GM23338 (cell line): Measurements from ENCODE around the gene CFAP47. TPM values are rescaled to one million over a fixed set of nuclear protein-coding genes. Genes with fewer than 3 reads are reported as not detected.

Experiments
- ATAC-seq: fragments of 200-7000 bp; cut with Tn5 transposase; 3 replicates; pipeline ENCODE4 v1.9.1; 2020
- DNase-seq: peaks from one replicate; pipeline ENCODE4 v3.0.0-alpha.2; 2015; ENCODE audit warnings: low spot score
- H2AFZ ChIP-seq: fragments of 200-600 bp; sonication (generic); 2 replicates; pipeline ENCODE4 v1.8.0; 2016; ENCODE audit warnings: antibody characterized with exemption, mild to moderate bottlenecking, moderate library complexity
- H3F3A ChIP-seq: fragments of 200-600 bp; sonication (generic); replicated peaks from 2 replicates; pipeline ENCODE4 v1.8.0; 2017; ENCODE audit warnings: antibody characterized with exemption, mixed run types, low read depth
- H3K27ac ChIP-seq: fragments of 200-600 bp; sonication (generic); 2 replicates; pipeline ENCODE4 v1.6.1; 2016; ENCODE audit warnings: low read depth
- H3K27me3 ChIP-seq: fragments of 200-600 bp; sonication (generic); 2 replicates; pipeline ENCODE4 v1.8.0; 2016; ENCODE audit warnings: mild to moderate bottlenecking, mixed run types, moderate library complexity; ENCODE audit not compliant: insufficient read depth
- H3K36me3 ChIP-seq: fragments of 200-600 bp; sonication (generic); 2 replicates; pipeline ENCODE4 v1.8.0; 2016; ENCODE audit warnings: mild to moderate bottlenecking; ENCODE audit not compliant: insufficient read depth
- H3K4me1 ChIP-seq: fragments of 200-600 bp; sonication (generic); 2 replicates; pipeline ENCODE4 v1.8.0; 2016; ENCODE audit warnings: mild to moderate bottlenecking, moderate library complexity; ENCODE audit not compliant: insufficient read depth
- H3K4me2 ChIP-seq: fragments of 200-600 bp; sonication (generic); 2 replicates; pipeline ENCODE4 v1.7.1; 2017; ENCODE audit warnings: mixed run types
- H3K4me3 ChIP-seq: fragments of 200-600 bp; sonication (generic); 2 replicates; pipeline ENCODE4 v1.6.1; 2016; ENCODE audit warnings: mixed run types
- H3K79me2 ChIP-seq: fragments of 200-600 bp; sonication (generic); replicated peaks from 2 replicates; pipeline ENCODE4 v1.8.0; 2017; ENCODE audit warnings: mild to moderate bottlenecking; ENCODE audit not compliant: insufficient read depth
- H3K9me2 ChIP-seq: fragments of 200-600 bp; sonication (generic); 2 replicates; pipeline ENCODE4 v1.8.0; 2017; ENCODE audit not compliant: insufficient read depth
- H4K20me1 ChIP-seq: fragments of 200-600 bp; sonication (generic); replicated peaks from 2 replicates; pipeline ENCODE4 v1.8.0; 2017; ENCODE audit warnings: mild to moderate bottlenecking; ENCODE audit not compliant: insufficient read depth
- H3K27ac Mint-ChIP-seq: 2 replicates; pipeline ENCODE4 v1.8.0; 2020; ENCODE audit warnings: inconsistent platforms, mild to moderate bottlenecking, moderate library complexity, mixed read lengths
- H3K27me3 Mint-ChIP-seq: 3 replicates; pipeline ENCODE4 v1.8.0; 2022; ENCODE audit warnings: low read depth, mild to moderate bottlenecking, moderate library complexity, mixed read lengths, inconsistent platforms; ENCODE audit not compliant: insufficient read depth, poor library complexity
- H3K36me3 Mint-ChIP-seq: 3 replicates; pipeline ENCODE4 v1.8.0; 2021; ENCODE audit warnings: low read depth, mild to moderate bottlenecking, inconsistent platforms, moderate library complexity, mixed read lengths
- H3K4me1 Mint-ChIP-seq: 3 replicates; pipeline ENCODE4 v1.8.0; 2020; ENCODE audit warnings: mild to moderate bottlenecking, inconsistent platforms, mixed read lengths
- H3K4me3 Mint-ChIP-seq: 3 replicates; pipeline ENCODE4 v1.8.0; 2021; ENCODE audit warnings: moderate library complexity, mild to moderate bottlenecking, inconsistent platforms, mixed read lengths
- H3K9me3 Mint-ChIP-seq: 3 replicates; pipeline ENCODE4 v1.8.0; 2020; ENCODE audit warnings: moderate library complexity, mild to moderate bottlenecking, inconsistent platforms, mixed read lengths
- POLR2AphosphoS5 ChIP-seq: IDR thresholded peaks from 2 replicates; pipeline ENCODE4 v1.6.1; 2016; ENCODE audit warnings: antibody characterized with exemption, low read depth
- polyA plus RNA-seq: library from polyadenylated mRNA; unstranded; fragments of >200 nt; fragmentation: Nextera tagmentation; extraction: Ambion mirVana; gene quantifications from 2 replicates; pipeline ENCODE4 v1.2.1, GENCODE V29; 2016
- total RNA-seq: library from RNA; depleted of rRNA; stranded (reverse); fragments of >200 nt; shearing (Covaris generic); gene quantifications from 2 replicates; pipeline ENCODE4 v1.2.3, GENCODE V29; 2014
- TF ChIP-seq, protein P1 (sequence below): fragments of 250-450 bp; sonication (Bioruptor Pico); IDR thresholded peaks from 2 replicates; pipeline ENCODE4 v1.5.0; 2020; ENCODE audit warnings: mild to moderate bottlenecking, moderate library complexity
- TF ChIP-seq, protein P2 (sequence below): IDR thresholded peaks from one replicate; pipeline ENCODE4 v1.6.1; 2018; ENCODE audit warnings: antibody characterized with exemption; ENCODE audit not compliant: unreplicated experiment

CFAP47 gene
- total and polyA plus RNA-seq, 2 experiments from 2014 or later = not detected

DNA sequence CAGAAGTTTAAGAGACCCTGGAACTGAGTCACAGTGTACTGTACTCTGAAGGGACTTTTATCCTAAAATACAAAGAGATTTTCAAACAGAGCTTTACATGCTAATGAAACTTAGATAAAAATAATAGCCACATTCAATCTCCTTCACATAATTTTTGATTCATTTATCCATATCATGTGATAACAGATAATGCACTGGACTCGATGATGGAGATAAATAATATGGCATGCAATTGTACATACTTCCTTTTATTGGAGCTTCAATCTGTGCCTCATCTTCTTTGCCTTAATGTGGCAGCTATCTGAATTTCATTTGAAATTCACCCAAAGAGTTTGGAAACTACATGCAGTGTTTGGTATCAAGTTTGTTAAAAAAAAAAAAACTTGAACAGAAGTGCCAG is 390.6 kb downstream of the CFAP47 start (continued):
- TF ChIP-seq, protein P1, sequence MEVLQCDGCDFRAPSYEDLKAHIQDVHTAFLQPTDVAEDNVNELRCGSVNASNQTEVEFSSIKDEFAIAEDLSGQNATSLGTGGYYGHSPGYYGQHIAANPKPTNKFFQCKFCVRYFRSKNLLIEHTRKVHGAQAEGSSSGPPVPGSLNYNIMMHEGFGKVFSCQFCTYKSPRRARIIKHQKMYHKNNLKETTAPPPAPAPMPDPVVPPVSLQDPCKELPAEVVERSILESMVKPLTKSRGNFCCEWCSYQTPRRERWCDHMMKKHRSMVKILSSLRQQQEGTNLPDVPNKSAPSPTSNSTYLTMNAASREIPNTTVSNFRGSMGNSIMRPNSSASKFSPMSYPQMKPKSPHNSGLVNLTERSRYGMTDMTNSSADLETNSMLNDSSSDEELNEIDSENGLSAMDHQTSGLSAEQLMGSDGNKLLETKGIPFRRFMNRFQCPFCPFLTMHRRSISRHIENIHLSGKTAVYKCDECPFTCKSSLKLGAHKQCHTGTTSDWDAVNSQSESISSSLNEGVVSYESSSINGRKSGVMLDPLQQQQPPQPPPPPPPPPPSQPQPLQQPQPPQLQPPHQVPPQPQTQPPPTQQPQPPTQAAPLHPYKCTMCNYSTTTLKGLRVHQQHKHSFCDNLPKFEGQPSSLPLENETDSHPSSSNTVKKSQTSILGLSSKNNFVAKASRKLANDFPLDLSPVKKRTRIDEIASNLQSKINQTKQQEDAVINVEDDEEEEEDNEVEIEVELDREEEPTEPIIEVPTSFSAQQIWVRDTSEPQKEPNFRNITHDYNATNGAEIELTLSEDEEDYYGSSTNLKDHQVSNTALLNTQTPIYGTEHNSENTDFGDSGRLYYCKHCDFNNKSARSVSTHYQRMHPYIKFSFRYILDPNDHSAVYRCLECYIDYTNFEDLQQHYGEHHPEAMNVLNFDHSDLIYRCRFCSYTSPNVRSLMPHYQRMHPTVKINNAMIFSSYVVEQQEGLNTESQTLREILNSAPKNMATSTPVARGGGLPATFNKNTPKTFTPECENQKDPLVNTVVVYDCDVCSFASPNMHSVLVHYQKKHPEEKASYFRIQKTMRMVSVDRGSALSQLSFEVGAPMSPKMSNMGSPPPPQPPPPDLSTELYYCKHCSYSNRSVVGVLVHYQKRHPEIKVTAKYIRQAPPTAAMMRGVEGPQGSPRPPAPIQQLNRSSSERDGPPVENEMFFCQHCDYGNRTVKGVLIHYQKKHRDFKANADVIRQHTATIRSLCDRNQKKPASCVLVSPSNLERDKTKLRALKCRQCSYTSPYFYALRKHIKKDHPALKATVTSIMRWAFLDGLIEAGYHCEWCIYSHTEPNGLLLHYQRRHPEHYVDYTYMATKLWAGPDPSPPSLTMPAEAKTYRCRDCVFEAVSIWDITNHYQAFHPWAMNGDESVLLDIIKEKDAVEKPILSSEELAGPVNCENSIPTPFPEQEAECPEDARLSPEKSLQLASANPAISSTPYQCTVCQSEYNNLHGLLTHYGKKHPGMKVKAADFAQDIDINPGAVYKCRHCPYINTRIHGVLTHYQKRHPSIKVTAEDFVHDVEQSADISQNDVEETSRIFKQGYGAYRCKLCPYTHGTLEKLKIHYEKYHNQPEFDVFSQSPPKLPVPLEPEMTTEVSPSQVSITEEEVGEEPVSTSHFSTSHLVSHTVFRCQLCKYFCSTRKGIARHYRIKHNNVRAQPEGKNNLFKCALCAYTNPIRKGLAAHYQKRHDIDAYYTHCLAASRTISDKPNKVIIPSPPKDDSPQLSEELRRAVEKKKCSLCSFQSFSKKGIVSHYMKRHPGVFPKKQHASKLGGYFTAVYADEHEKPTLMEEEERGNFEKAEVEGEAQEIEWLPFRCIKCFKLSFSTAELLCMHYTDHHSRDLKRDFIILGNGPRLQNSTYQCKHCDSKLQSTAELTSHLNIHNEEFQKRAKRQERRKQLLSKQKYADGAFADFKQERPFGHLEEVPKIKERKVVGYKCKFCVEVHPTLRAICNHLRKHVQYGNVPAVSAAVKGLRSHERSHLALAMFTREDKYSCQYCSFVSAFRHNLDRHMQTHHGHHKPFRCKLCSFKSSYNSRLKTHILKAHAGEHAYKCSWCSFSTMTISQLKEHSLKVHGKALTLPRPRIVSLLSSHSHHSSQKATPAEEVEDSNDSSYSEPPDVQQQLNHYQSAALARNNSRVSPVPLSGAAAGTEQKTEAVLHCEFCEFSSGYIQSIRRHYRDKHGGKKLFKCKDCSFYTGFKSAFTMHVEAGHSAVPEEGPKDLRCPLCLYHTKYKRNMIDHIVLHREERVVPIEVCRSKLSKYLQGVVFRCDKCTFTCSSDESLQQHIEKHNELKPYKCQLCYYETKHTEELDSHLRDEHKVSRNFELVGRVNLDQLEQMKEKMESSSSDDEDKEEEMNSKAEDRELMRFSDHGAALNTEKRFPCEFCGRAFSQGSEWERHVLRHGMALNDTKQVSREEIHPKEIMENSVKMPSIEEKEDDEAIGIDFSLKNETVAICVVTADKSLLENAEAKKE (CRISPR knock-in tag) = no peak

DNA sequence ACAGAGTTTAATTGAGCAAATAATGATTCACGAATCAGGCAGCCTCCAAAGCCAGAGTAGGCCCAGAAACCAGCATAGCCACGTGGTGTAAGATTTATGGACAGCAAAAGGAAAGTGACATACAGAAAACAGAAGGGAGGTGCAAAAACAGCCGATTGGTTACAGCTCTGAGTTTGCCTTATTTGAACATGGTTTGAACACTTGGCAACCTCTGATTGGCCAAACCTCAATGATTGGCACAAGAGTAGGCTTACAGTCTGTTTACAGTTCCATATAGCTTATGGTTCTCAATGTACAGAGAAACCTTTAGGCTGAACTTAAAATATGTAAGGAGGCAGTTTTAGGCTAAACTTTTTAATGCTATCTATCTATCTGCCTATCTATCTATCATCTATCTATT is 394.8 kb downstream of the CFAP47 start:
- no peaks in the 10 kb centered on the region for H4K20me1 ChIP-seq
- H3K36me3 ChIP-seq = no peaks in the 10 kb centered on the region
- DNase-seq (no peak), ATAC-seq (no peak)
- H3K79me2 ChIP-seq = no peaks in the 10 kb centered on the region
- no peak overlapping the region for H3K4me2 ChIP-seq
- Mint-ChIP-seq H3K27me3 (no peaks in the 10 kb centered on the region), H3K9me3 (no peaks in the 10 kb centered on the region), H3K36me3 (no peaks in the 10 kb centered on the region), H3K27ac (no peak overlapping the region), H3K4me3 (no peak overlapping the region), H3K4me1 (no peaks in the 10 kb centered on the region)
- no peaks in the 10 kb centered on the region for H3K4me1 ChIP-seq
- no peak overlapping the region for H3K4me3 ChIP-seq
- no peak overlapping the region for H3K27ac ChIP-seq
- no peaks in the 10 kb centered on the region for H3F3A ChIP-seq
- H3K9me2 ChIP-seq = no peaks in the 10 kb centered on the region
- H3K27me3 ChIP-seq = no peaks in the 10 kb centered on the region
- no peak overlapping the region for H2AFZ ChIP-seq
- no peak for TF ChIP-seq POLR2AphosphoS5
- TF ChIP-seq, protein P1 (CRISPR knock-in tag) = no peak
- TF ChIP-seq, protein P2, sequence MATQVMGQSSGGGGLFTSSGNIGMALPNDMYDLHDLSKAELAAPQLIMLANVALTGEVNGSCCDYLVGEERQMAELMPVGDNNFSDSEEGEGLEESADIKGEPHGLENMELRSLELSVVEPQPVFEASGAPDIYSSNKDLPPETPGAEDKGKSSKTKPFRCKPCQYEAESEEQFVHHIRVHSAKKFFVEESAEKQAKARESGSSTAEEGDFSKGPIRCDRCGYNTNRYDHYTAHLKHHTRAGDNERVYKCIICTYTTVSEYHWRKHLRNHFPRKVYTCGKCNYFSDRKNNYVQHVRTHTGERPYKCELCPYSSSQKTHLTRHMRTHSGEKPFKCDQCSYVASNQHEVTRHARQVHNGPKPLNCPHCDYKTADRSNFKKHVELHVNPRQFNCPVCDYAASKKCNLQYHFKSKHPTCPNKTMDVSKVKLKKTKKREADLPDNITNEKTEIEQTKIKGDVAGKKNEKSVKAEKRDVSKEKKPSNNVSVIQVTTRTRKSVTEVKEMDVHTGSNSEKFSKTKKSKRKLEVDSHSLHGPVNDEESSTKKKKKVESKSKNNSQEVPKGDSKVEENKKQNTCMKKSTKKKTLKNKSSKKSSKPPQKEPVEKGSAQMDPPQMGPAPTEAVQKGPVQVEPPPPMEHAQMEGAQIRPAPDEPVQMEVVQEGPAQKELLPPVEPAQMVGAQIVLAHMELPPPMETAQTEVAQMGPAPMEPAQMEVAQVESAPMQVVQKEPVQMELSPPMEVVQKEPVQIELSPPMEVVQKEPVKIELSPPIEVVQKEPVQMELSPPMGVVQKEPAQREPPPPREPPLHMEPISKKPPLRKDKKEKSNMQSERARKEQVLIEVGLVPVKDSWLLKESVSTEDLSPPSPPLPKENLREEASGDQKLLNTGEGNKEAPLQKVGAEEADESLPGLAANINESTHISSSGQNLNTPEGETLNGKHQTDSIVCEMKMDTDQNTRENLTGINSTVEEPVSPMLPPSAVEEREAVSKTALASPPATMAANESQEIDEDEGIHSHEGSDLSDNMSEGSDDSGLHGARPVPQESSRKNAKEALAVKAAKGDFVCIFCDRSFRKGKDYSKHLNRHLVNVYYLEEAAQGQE = no peak
